Dermis microvascular lymphatic vessel endothelial cell (primary cell): ENCODE results near the gene FITM1. TPM values are rescaled to one million over a fixed set of nuclear protein-coding genes. Genes with fewer than 3 reads are reported as not detected.

Experiments used
- DNase-seq, 2 donors: peaks; one replicate each; pipeline versions ENCODE4 v3.0.0 to v3.0.0-alpha.2; 2010; ENCODE audit warnings: low read depth in 2 of 2
- total RNA-seq: library from RNA; depleted of rRNA; stranded (reverse); fragments of >200 nt; gene quantifications from 2 replicates; pipeline ENCODE4 v1.2.1, GENCODE V29; 2014

FITM1 gene
- total RNA-seq, 1 donor from 2014 or later = 0.39 TPM

GRCh38 chr14:24119691-24120090 lies 10.8 kb upstream of the FITM1 start:
- DNase-seq = no peak

DNA sequence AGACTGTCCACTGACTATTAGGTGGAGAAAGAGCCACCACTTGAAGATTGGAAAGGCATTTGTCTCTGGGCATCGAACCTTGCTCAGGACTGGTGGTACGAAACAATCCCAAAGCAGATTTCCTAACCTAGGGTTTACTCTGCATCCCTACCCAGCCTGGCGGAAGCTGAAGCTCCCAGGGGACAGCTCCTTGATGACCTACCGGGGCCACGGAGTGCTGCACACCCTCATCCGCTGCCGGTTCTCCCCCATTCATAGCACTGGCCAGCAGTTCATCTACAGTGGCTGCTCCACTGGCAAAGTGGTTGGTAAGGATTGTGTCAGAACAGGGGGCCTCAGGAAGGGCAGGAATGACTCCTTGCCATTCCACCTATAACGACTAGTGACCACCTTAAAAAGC lies 9.2 kb upstream of the FITM1 start:
- DNase-seq = no peak

DNA sequence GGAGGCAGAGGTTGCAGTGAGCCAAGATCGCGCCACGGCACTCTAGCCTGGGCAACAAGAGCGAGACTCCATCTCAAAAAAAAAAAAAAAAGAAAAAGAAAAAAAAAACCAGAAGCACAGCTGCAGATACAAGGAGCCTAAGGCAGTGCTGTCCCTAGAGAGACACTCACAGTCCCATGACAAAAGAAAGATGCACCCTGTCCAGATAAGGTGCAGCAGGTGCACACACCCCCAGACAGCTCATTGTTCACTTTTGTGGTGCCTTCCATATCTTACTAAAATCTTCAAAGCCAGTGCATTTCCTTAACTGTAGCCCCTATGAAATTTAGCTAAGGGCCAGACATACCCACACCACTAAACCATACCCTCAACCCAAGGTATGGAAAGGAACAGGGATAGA lies 8.0 kb upstream of the FITM1 start:
- DNase-seq = no peak

- DNase-seq = no peak
These were observed 7.6 kb upstream of the FITM1 start for GRCh38 chr14:24122898-24123297.

GRCh38 chr14:24123424-24124417 lies 6.7 kb upstream of the FITM1 start:
- no peak for DNase-seq

- DNase-seq = no peak
These were observed 3.5 kb upstream of the FITM1 start for GRCh38 chr14:24126939-24127338.

GRCh38 chr14:24127673-24128072 lies 2.8 kb upstream of the FITM1 start:
- DNase-seq = no peak

DNA sequence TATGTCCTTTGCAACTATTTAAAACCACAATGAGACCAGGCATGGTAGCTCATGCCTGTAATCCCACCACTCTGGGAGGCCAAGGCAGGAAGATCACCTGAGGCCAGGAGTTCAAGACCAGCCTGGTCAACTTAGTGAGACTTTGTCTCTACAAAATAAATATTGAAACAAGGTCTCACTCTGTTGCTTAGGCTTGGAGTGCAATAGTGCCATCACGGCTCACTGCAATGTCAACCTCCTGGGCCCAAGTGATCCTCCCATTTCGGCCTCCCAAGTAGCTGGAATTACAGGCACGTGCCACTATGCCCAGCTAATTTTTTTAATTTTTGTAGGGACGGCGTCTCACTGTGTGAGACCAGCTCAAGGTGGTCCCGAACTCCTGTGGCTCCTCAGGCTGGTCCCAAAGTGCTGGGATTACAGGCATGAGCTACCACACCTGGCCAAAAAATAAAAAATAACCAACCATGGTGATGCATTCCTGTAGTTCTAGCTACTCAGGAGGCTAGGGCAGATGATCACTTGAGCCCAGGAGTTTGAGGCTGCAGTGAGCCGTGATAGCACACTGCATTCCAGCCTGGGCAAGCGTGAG lies 955 bp upstream of the FITM1 start:
- no peak for DNase-seq

DNA sequence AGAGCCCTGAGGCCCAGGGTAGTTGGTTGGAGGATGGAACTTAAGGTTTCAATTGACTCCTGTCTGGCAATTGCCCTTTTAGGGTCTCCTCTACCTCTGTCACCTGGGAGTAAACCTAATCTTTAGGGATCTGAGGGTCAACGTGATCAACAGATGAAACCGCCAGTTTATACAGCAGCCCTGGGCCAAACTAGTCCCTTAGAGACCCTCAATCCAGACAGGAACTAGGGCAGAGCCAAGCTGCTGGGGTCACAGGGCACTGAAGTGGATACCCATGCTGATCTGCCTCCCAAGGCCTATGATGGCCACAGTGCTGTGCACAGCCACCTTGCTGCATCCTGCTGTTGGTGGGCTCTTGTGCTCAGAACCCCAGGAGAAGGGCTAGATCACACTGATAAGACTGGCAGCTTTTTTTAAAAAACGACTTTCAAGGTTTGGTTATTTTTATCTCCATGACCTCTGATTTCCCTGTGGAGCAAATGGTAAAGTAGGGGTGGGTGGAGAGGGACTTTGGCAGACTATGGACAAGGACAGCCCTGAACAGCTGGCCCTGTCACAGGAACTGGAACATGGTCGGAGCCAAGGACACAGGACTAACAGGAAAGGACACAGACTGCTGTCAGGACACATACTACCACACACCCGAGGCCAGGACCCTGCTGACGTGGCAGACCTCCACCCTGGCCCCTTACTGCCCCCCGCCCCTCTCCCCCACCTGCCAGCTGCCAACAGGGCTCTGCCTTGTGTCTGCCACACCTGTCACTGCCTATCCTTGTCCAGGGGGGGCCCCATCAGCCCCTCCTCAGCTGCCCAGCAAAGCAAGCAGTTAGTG lies 474 bp downstream of the FITM1 start:
- DNase-seq = peak in 1 of 2 donors; percentile 76

- no peak for DNase-seq
These were observed 1.1 kb downstream of the FITM1 start for GRCh38 chr14:24131549-24131966.

DNA sequence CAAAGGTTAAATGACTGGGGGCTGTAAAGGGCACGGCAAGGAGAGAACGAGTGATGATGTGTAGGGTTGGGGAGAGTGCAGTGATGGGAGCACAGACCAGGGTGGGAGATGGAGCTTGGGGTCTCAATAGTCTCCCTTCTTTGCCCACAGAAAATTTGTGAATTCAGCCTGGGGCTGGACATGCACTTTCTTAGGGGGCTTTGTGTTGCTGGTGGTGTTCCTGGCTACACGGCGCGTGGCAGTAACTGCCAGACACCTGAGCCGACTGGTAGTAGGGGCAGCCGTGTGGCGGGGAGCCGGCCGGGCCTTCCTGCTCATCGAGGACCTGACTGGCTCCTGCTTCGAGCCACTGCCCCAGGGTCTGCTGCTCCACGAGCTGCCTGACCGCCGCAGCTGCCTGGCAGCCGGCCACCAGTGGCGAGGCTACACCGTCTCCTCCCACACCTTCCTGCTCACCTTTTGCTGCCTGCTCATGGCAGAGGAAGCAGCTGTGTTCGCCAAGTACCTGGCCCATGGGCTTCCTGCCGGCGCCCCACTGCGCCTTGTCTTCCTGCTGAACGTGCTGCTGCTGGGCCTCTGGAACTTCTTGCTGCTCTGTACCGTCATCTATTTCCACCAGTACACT lies 1.7 kb downstream of the FITM1 start:
- DNase-seq = peak in 1 of 2 donors; percentile 14

- DNase-seq = no peak
These were observed 2.5 kb downstream of the FITM1 start for GRCh38 chr14:24132976-24133375.

GRCh38 chr14:24133735-24134134 lies 3.3 kb downstream of the FITM1 start:
- no peak for DNase-seq

DNA sequence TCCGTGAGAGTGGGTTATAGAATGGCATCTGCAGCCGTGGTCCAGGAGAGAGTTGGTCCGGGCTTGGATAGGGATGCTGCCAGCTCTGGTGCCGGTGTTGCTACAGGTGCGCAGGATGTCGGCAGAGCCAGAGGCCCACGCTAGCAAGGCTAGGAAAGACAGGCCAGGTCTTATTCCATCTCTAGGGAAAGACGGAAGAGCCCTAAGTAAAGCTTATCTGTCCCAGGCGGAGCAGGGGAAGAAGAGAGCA lies 5.0 kb downstream of the FITM1 start:
- DNase-seq = no peak

DNA sequence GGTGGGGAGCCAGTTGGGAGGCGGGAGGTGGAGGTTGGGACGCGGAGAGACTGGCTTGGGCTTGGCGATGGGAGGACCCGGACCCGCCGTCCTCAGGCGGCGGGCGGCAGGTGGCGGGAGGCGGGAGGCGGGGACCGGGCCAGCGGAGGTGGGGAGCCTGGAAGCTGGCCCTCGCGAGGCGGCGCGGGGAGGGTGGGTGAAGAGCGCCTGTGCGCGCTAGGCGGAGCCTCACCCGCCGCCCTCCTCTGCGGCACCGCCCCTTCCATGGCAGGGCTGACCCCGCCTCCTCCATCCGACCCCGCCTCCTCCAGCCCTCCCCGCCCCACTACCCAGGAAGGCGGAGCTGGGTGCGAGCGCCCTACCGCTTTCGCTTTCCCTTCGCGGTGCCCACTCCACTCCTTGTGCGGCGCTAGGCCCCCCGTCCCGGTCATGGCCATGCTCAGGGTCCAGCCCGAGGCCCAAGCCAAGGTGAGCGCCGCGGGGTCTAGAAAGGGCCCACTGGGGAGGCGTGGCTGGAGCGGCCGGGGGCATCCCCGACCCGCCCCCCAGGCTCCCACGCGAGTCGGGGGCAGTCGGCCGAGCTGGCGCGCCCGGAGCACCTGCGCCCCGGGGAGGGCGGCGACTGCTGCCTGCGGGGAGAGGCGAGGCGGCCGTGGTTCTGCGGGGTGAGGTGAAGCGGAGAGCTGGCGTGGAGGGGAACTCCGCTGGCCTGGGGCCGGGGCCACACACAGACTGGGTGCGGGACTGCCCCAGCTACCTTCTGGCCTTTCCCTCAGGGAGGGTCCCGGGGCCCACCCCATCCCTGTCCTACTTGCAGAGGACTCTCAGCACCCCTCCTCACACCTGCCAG lies 5.6 kb downstream of the FITM1 start, which contains the start of gene PSME1:
Gene PSME1 (plus strand): TSS at position 361 of the 850 bp plus-strand sequence. CDS start 69 bp downstream, at position 430.
- peak; percentile 72 to 92 for DNase-seq

GRCh38 chr14:24136684-24137528 lies 6.4 kb downstream of the FITM1 start:
- no peak for DNase-seq

GRCh38 chr14:24137529-24138395 lies 7.3 kb downstream of the FITM1 start:
- DNase-seq = no peak

- no peak for DNase-seq
These were observed 8.2 kb downstream of the FITM1 start for GRCh38 chr14:24138396-24139271.
